Suprapubic skin (tissue), 4 donors: ENCODE data around the gene CTU2.

ENCODE experiments used
- POLR2A ChIP-seq, 2 donors: fragments of 450-650 bp; IDR thresholded peaks; one replicate each; pipeline ENCODE4 v1.6.1; 2017; ENCODE audit warnings: antibody characterized with exemption in 2 of 2, mild to moderate bottlenecking in 2 of 2, moderate library complexity in 2 of 2
- POLR2AphosphoS5 ChIP-seq, 3 donors: sonication (generic); formaldehyde crosslinking; IDR thresholded peaks; one replicate each; pipeline ENCODE4 v1.6.1; 2017; ENCODE audit warnings: antibody characterized with exemption in 3 of 3

DNA sequence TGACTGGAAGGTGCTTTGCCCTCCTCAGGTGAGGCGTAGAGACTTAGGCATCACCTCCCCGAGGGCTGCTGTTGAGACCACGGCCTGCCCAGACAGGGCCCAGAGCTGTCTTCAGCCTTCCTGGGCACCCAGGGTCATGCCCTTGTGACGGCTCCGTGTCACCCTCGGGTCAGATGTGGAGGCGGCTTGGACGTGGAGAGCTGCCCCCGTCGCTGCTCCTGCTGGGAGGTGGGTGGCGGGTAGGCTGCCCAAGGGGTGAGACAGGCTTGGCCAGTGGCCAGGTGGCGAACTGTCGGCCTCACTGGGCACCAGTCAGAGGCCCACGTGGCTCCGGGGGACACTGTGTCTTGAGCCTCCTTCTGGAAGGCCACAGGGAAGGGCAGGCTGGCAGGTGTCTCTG lies 11.1 kb upstream of the CTU2 start:
- TF ChIP-seq POLR2A (IDR thresholded peaks at IDR 0.05) (no peak), POLR2AphosphoS5 (IDR thresholded peaks at IDR 0.05) (no peak)
